GM12874 (cell line): ENCODE results near the gene C1QTNF12.

Experiments used
- CTCF ChIP-seq: IDR thresholded peaks from 2 replicates; pipeline ENCODE4 v1.5.1; 2011; ENCODE audit warnings: low read depth, mild to moderate bottlenecking, control low read depth, low read length, moderate library complexity; ENCODE audit not compliant: insufficient read depth

The C1QTNF12 gene

GRCh38 chr1:1239614-1240347 is 6.7 kb downstream of the C1QTNF12 start:
- no peak for TF ChIP-seq CTCF

GRCh38 chr1:1239227-1239613 is 7.3 kb downstream of the C1QTNF12 start:
- no peak for TF ChIP-seq CTCF

- TF ChIP-seq CTCF, result no peak
Measured at GRCh38 chr1:1238702-1239178, 7.8 kb downstream of the C1QTNF12 start.

- TF ChIP-seq CTCF, result no peak
Measured at GRCh38 chr1:1237874-1238701, 8.4 kb downstream of the C1QTNF12 start.

- TF ChIP-seq CTCF, result no peak
Measured at GRCh38 chr1:1236945-1237873, 9.3 kb downstream of the C1QTNF12 start.

- TF ChIP-seq CTCF, result no peak
Measured at GRCh38 chr1:1236176-1236763, 10.3 kb downstream of the C1QTNF12 start.
